Astrocyte (in vitro differentiated cells and primary cell): Measurements from ENCODE around the gene TCEANC2. TPM values are rescaled to one million over a fixed set of nuclear protein-coding genes. Genes with fewer than 3 reads are reported as not detected.
A peak's percentile ranks its signal among the peaks of the same experiment; 100 is the strongest.
"Not testable (repeated sequence)": the region's sequence is repeated elsewhere in the genome, so short reads cannot be mapped to it uniquely, and the experiment has no call there.

ENCODE experiments used
- DNase-seq: peaks from one replicate; pipeline ENCODE4 v3.0.0-alpha.2; 2010; ENCODE audit warnings: low read depth
- FAIRE-seq: peaks from 2 replicates; lab custom pipeline; 2011; peaks lifted over from hg19 to GRCh38; lab: Jason Lieb, UNC
- H2AFZ ChIP-seq: 2 replicates; pipeline ENCODE4 v1.6.0; 2012; ENCODE audit warnings: low read depth, low read length, inconsistent platforms
- H3K27ac ChIP-seq: 2 replicates; pipeline ENCODE4 v1.5.1; 2011; ENCODE audit warnings: low read depth, low read length, inconsistent platforms
- H3K27me3 ChIP-seq: 2 replicates; pipeline ENCODE4 v1.6.0; 2011; ENCODE audit warnings: low read length, inconsistent platforms; ENCODE audit not compliant: insufficient read depth
- H3K36me3 ChIP-seq: 2 replicates; pipeline ENCODE4 v1.5.1; 2011; ENCODE audit warnings: low read length, inconsistent platforms; ENCODE audit not compliant: insufficient read depth
- H3K4me1 ChIP-seq: 2 replicates; pipeline ENCODE4 v1.5.1; 2011; ENCODE audit warnings: low read length, inconsistent platforms; ENCODE audit not compliant: insufficient read depth
- H3K4me2 ChIP-seq: 2 replicates; pipeline ENCODE4 v1.6.0; 2012; ENCODE audit warnings: low read length, inconsistent platforms
- H3K4me3 ChIP-seq: 2 replicates; pipeline ENCODE4 v1.5.1; 2011; ENCODE audit warnings: low read depth, mild to moderate bottlenecking, low read length, inconsistent platforms; ENCODE audit not compliant: insufficient read depth
- H3K79me2 ChIP-seq: 2 replicates; pipeline ENCODE4 v1.6.0; 2012; ENCODE audit warnings: mild to moderate bottlenecking, low read length, inconsistent platforms; ENCODE audit not compliant: insufficient read depth
- H3K9ac ChIP-seq: 2 replicates; pipeline ENCODE4 v1.6.0; 2012; ENCODE audit warnings: mild to moderate bottlenecking, low read length, inconsistent platforms
- H3K9me3 ChIP-seq: 2 replicates; pipeline ENCODE4 v1.5.1; 2012; ENCODE audit warnings: low read depth, mild to moderate bottlenecking, low read length, inconsistent platforms; ENCODE audit not compliant: insufficient read depth
- H4K20me1 ChIP-seq: 2 replicates; pipeline ENCODE4 v1.6.0; 2012; ENCODE audit warnings: low read length, inconsistent platforms; ENCODE audit not compliant: insufficient read depth
- H3K27ac Mint-ChIP-seq: one replicate; pipeline ENCODE4 v1.8.0; 2021; ENCODE audit warnings: mild to moderate bottlenecking, mixed read lengths; ENCODE audit not compliant: unreplicated experiment
- H3K27me3 Mint-ChIP-seq: one replicate; pipeline ENCODE4 v1.8.0; 2021; ENCODE audit warnings: low read depth, mixed read lengths; ENCODE audit not compliant: unreplicated experiment
- H3K36me3 Mint-ChIP-seq: one replicate; pipeline ENCODE4 v1.8.0; 2021; ENCODE audit warnings: low read depth, mixed read lengths; ENCODE audit not compliant: unreplicated experiment
- H3K4me1 Mint-ChIP-seq: one replicate; pipeline ENCODE4 v1.8.0; 2021; ENCODE audit warnings: low read depth, mixed read lengths; ENCODE audit not compliant: unreplicated experiment
- H3K4me3 Mint-ChIP-seq: one replicate; pipeline ENCODE4 v1.8.0; 2021; ENCODE audit warnings: mild to moderate bottlenecking, moderate library complexity, mixed read lengths; ENCODE audit not compliant: unreplicated experiment
- H3K9me3 Mint-ChIP-seq: one replicate; pipeline ENCODE4 v1.8.0; 2021; ENCODE audit warnings: mild to moderate bottlenecking, mixed read lengths; ENCODE audit not compliant: unreplicated experiment
- EZH2 ChIP-seq: IDR thresholded peaks from 2 replicates; pipeline ENCODE4 v1.6.1; 2012; ENCODE audit warnings: mild to moderate bottlenecking, low read length, inconsistent platforms; ENCODE audit not compliant: insufficient read depth
- total RNA-seq: library from RNA; stranded (reverse); gene quantifications from 2 replicates; pipeline ENCODE4 v1.2.1, GENCODE V29; 2021
- TF ChIP-seq, protein P1 (sequence below): IDR thresholded peaks from 2 replicates; pipeline ENCODE4 v1.5.1; 2011; ENCODE audit warnings: low read depth, mild to moderate bottlenecking, inconsistent platforms, low read length, moderate library complexity; ENCODE audit not compliant: insufficient read depth

TCEANC2 gene
- total RNA-seq, 1 donor from 2014 or later, result 4.6 TPM

DNA sequence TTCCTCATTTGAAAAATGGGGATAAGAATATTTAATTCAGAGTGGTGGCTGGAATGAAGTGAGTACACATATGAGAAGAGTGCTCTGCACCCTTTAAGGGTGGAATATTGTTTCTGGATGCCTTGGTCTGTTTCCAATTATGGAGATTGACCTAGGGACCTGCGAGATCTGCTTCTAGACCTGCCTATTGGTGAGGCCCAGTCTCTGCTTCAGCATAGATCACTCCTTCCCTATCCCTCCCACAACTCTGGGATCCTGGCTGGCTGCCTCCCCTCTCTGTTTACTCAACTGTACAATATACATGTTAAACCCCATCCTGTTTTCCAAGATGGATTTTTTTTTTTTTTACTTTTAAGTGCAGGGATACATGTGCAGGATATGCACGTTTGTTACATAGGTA lies 29.1 kb upstream of the TCEANC2 start:
- Mint-ChIP-seq H3K4me1 (peaks cover 8% of the 10 kb centered on the region), H3K36me3 (no peaks in the 10 kb centered on the region), H3K27me3 (peaks cover 14% of the 10 kb centered on the region), H3K4me3 (no peak overlapping the region), H3K27ac (no peak overlapping the region), H3K9me3 (no peaks in the 10 kb centered on the region)
- Histone ChIP-seq H3K27me3 (peaks cover 2% of the 10 kb centered on the region), H3K4me3 (no peak overlapping the region), H4K20me1 (no peaks in the 10 kb centered on the region), H3K4me1 (no peaks in the 10 kb centered on the region), H2AFZ (no peak overlapping the region), H3K4me2 (no peak overlapping the region), H3K9me3 (no peaks in the 10 kb centered on the region), H3K9ac (no peak overlapping the region), H3K27ac (no peak overlapping the region), H3K79me2 (no peaks in the 10 kb centered on the region), H3K36me3 (no peaks in the 10 kb centered on the region)
- no peak for FAIRE-seq
- no peak for DNase-seq
- no peak for TF ChIP-seq EZH2
- TF ChIP-seq, protein P1, sequence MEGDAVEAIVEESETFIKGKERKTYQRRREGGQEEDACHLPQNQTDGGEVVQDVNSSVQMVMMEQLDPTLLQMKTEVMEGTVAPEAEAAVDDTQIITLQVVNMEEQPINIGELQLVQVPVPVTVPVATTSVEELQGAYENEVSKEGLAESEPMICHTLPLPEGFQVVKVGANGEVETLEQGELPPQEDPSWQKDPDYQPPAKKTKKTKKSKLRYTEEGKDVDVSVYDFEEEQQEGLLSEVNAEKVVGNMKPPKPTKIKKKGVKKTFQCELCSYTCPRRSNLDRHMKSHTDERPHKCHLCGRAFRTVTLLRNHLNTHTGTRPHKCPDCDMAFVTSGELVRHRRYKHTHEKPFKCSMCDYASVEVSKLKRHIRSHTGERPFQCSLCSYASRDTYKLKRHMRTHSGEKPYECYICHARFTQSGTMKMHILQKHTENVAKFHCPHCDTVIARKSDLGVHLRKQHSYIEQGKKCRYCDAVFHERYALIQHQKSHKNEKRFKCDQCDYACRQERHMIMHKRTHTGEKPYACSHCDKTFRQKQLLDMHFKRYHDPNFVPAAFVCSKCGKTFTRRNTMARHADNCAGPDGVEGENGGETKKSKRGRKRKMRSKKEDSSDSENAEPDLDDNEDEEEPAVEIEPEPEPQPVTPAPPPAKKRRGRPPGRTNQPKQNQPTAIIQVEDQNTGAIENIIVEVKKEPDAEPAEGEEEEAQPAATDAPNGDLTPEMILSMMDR, result no peak

DNA sequence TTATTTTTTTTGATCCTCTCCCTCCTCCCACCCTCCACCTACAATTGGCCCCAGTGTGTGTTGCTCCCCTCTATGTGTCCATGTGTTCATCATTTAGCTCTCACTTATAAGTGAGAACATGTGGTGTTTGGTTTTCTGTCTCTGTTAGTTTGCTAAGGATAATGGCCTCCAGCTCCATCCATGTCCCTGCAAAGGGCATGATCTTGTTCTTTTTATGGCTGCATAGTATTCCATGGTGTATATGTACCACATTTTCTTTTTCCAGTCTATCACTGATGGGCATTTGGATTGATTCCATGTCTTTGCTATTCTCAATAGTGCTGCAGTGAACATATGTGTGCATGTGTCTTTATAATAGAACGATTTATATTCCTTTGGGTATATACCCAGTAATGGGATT lies 28.6 kb upstream of the TCEANC2 start:
- not testable (repeated sequence) for H3K27me3 ChIP-seq, DNase-seq, H3K4me3 ChIP-seq, H3K36me3 Mint-ChIP-seq, H3K4me1 ChIP-seq, H3K9ac ChIP-seq, H3K27ac ChIP-seq, H3K4me2 ChIP-seq, H3K4me3 Mint-ChIP-seq, H3K36me3 ChIP-seq, H3K27ac Mint-ChIP-seq, H3K79me2 ChIP-seq, H4K20me1 ChIP-seq, H2AFZ ChIP-seq, H3K4me1 Mint-ChIP-seq, H3K9me3 ChIP-seq, H3K9me3 Mint-ChIP-seq, FAIRE-seq
- peaks cover 13% of the 10 kb centered on the region for H3K27me3 Mint-ChIP-seq

DNA sequence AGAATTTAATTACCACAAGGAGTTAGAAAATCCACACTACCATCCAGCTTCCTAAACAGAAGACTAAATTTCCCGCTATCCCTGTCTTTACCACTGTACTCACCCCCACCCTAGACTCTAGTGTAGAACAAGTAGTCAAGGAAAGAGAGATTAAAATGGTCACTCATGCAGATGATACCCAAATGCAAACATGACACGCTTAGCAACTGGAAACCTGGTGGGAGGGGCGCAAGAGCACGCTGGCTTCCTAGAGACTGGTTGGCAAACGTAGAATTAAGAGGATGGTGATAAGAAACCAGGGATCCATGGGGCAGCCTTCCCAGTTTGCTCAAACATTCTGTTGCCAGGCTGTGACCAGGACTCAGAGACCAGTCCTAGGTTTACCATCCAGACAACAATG lies 25.6 kb upstream of the TCEANC2 start:
- Histone ChIP-seq H3K9me3 (no peaks in the 10 kb centered on the region), H3K4me2 (no peak overlapping the region), H3K27me3 (no peaks in the 10 kb centered on the region), H3K36me3 (peaks cover 8% of the 10 kb centered on the region), H3K4me1 (no peaks in the 10 kb centered on the region), H2AFZ (no peak overlapping the region), H3K79me2 (no peaks in the 10 kb centered on the region), H4K20me1 (no peaks in the 10 kb centered on the region), H3K27ac (no peak overlapping the region), H3K9ac (no peak overlapping the region), H3K4me3 (no peak overlapping the region)
- TF ChIP-seq EZH2, result no peak
- TF ChIP-seq, protein P1, result no peak
- no peaks in the 10 kb centered on the region for H3K9me3 Mint-ChIP-seq
- DNase-seq, result peak; percentile 22
- peaks cover 8% of the 10 kb centered on the region for H3K4me1 Mint-ChIP-seq
- H3K27ac Mint-ChIP-seq, result no peak overlapping the region
- peaks cover 2% of the 10 kb centered on the region for H3K27me3 Mint-ChIP-seq
- H3K36me3 Mint-ChIP-seq, result peaks cover 2% of the 10 kb centered on the region
- FAIRE-seq, result no peak
- H3K4me3 Mint-ChIP-seq, result no peak overlapping the region
